Embryonic facial prominence (tissue), 1 donor: Measurements from ENCODE around the gene PTCHD4.
"Not testable (repeated sequence)": the region's sequence is repeated elsewhere in the genome, so short reads cannot be mapped to it uniquely, and the experiment has no call there.

Experiments used
- DNase-seq: peaks from one replicate; pipeline ENCODE4 v3.0.0-alpha.2; 2016; ENCODE audit errors: extremely low spot score

PTCHD4 gene

GRCh38 chr6:48111143-48111506 lies at the start of gene PTCHD4:
Gene PTCHD4, minus strand, starts transcription at chr6:48111197. Its CDS starts 42,240 bp downstream, at chr6:48068957.
- DNase-seq = no peak

GRCh38 chr6:48151142-48151541 lies 40.1 kb upstream of the PTCHD4 start:
- no peak for DNase-seq

- DNase-seq = no peak
Observed at GRCh38 chr6:48150701-48151100, 39.7 kb upstream of the PTCHD4 start.

- no peak for DNase-seq
Observed at GRCh38 chr6:48147051-48147450, 36.1 kb upstream of the PTCHD4 start.

- no peak for DNase-seq
Observed at GRCh38 chr6:48144021-48144420, 33.0 kb upstream of the PTCHD4 start.

- DNase-seq = no peak
Observed at GRCh38 chr6:48141975-48142374, 31.0 kb upstream of the PTCHD4 start.

- no peak for DNase-seq
Observed at GRCh38 chr6:48139818-48140614, 29.0 kb upstream of the PTCHD4 start.

GRCh38 chr6:48136856-48137255 lies 25.9 kb upstream of the PTCHD4 start:
- DNase-seq = no peak

GRCh38 chr6:48135323-48136084 lies 24.5 kb upstream of the PTCHD4 start:
- DNase-seq = no peak

GRCh38 chr6:48134246-48134645 lies 23.2 kb upstream of the PTCHD4 start:
- no peak for DNase-seq

GRCh38 chr6:48123601-48124000 lies 12.6 kb upstream of the PTCHD4 start:
- DNase-seq = no peak

- DNase-seq = not testable (repeated sequence)
Observed at GRCh38 chr6:48121983-48122749, 11.2 kb upstream of the PTCHD4 start.

GRCh38 chr6:48116699-48117645 lies 6.0 kb upstream of the PTCHD4 start:
- no peak for DNase-seq

- no peak for DNase-seq
Observed at GRCh38 chr6:48113130-48113529, 2.1 kb upstream of the PTCHD4 start.

GRCh38 chr6:48111575-48111974 lies 578 bp upstream of the PTCHD4 start:
- DNase-seq = no peak

GRCh38 chr6:48110436-48111142 lies 408 bp downstream of the PTCHD4 start:
- DNase-seq = no peak

- no peak for DNase-seq
Observed at GRCh38 chr6:48109944-48110343, 1.1 kb downstream of the PTCHD4 start.

- DNase-seq = not testable (repeated sequence)
Observed at GRCh38 chr6:48102476-48103195, 8.4 kb downstream of the PTCHD4 start.

- no peak for DNase-seq
Observed at GRCh38 chr6:48101290-48101689, 9.7 kb downstream of the PTCHD4 start.

GRCh38 chr6:48100588-48100895 lies 10.5 kb downstream of the PTCHD4 start:
- no peak for DNase-seq
